Brain microvascular endothelial cell (primary cell): ENCODE measurements around the gene ELMO1.

Source experiments
- DNase-seq: peaks from one replicate; pipeline ENCODE4 v3.0.0-alpha.2; 2020
- H3K27ac ChIP-seq: fragments of 250-450 bp; sonication (Bioruptor Pico); 2 replicates; pipeline ENCODE4 v1.5.1; 2020; ENCODE audit warnings: mild to moderate bottlenecking, moderate library complexity
- H3K27me3 ChIP-seq: fragments of 250-450 bp; sonication (Bioruptor Pico); replicated peaks from 2 replicates; pipeline ENCODE4 v1.5.1; 2020; ENCODE audit warnings: mild to moderate bottlenecking
- H3K36me3 ChIP-seq: fragments of 250-450 bp; sonication (Bioruptor Pico); replicated peaks from 2 replicates; pipeline ENCODE4 v1.5.1; 2020; ENCODE audit warnings: mild to moderate bottlenecking
- H3K4me3 ChIP-seq: 2 replicates; pipeline ENCODE4 v1.5.1; 2011; ENCODE audit warnings: low read depth, mild to moderate bottlenecking, control low read depth, low read length, moderate library complexity
- in situ Hi-C: cut with HindIII; loops from 2 replicates; pipeline ENCODE4 v1.10.0; 2017; ENCODE audit warnings: low sequenced_read_pairs, low pct_ligation_motif_present
- TF ChIP-seq, protein P1 (sequence below): IDR thresholded peaks from 2 replicates; pipeline ENCODE4 v1.5.1; 2011; ENCODE audit warnings: low read depth, mild to moderate bottlenecking, moderate library complexity, low read length, control low read depth, inconsistent platforms; ENCODE audit errors: missing control alignments

ELMO1 gene

DNA sequence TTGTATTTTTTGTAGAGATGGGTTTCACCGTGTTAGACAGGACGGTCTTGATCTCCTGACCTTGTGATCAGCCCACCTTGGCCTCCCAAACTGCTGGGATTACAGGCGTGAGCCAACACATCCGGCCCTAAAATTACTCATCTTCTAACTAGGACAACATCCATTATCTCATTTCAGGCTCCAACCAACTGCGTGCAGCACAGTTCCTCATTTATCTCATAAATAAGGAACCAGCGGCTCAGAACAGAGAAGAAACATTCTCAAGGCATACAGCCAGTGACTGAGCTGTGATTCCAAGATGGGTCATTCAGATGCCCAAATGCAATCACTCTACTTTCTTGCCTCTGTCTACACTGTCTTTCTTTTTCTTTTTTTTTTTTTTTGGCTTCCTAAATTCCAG lies 356.1 kb downstream of the ELMO1 start:
- Histone ChIP-seq H3K27ac (no peak overlapping the region), H3K36me3 (no peaks in the 10 kb centered on the region)
- in situ Hi-C loops: no loop called here

DNA sequence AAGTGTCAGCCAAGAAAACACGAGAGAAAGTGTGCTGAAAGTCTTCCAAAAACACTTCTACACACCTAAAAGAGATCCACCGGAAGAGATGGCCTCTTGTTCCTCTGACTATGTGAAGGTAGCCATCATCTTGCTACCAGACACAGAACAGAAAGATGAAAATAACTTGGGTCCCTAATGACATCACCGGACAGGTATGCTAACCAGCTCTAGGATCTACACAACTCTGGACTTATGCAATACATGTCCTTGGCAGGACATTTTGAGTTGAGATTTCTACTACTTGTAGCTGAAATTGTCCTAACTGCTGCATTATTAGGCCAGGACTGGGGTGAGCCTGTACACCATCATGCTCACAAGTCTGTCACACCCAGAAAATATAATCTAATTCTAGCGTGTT lies 358.7 kb downstream of the ELMO1 start:
- in situ Hi-C loops: no loop called here
- TF ChIP-seq, protein P1, sequence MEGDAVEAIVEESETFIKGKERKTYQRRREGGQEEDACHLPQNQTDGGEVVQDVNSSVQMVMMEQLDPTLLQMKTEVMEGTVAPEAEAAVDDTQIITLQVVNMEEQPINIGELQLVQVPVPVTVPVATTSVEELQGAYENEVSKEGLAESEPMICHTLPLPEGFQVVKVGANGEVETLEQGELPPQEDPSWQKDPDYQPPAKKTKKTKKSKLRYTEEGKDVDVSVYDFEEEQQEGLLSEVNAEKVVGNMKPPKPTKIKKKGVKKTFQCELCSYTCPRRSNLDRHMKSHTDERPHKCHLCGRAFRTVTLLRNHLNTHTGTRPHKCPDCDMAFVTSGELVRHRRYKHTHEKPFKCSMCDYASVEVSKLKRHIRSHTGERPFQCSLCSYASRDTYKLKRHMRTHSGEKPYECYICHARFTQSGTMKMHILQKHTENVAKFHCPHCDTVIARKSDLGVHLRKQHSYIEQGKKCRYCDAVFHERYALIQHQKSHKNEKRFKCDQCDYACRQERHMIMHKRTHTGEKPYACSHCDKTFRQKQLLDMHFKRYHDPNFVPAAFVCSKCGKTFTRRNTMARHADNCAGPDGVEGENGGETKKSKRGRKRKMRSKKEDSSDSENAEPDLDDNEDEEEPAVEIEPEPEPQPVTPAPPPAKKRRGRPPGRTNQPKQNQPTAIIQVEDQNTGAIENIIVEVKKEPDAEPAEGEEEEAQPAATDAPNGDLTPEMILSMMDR: no peak
- H3K27ac ChIP-seq: no peak overlapping the region
- no peak overlapping the region for H3K4me3 ChIP-seq
- H3K36me3 ChIP-seq: no peaks in the 10 kb centered on the region
- no peak for DNase-seq
- H3K27me3 ChIP-seq: no peaks in the 10 kb centered on the region

More for the DNA sequence above, 356.1 kb downstream of the ELMO1 start:
- TF ChIP-seq, protein P1: no peak
- DNase-seq: no peak
- H3K27me3 ChIP-seq: no peaks in the 10 kb centered on the region
- no peak overlapping the region for H3K4me3 ChIP-seq

DNA sequence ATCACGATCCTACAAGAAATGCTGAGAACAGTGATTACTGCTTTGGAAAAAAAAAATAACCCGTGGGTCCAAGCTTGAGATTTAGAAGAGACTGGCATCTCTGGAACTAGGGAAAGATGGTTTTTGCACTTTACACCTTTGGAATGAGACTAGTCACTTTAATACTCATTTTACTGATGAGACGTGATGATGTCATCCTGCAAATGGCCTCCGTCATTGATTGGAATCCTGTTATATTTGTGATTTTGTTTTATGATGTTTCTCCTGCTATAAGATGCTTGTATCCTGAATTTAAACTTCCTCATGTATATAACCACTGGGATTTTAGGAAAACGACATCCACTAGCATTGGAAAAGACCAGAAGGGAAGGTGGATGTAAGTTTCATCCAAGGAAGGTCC lies 363.1 kb downstream of the ELMO1 start:
- TF ChIP-seq, protein P1: no peak
- no peak overlapping the region for H3K27ac ChIP-seq
- DNase-seq: no peak
- no peaks in the 10 kb centered on the region for H3K36me3 ChIP-seq
- in situ Hi-C loops: no loop called here
- no peak overlapping the region for H3K4me3 ChIP-seq
- H3K27me3 ChIP-seq: no peaks in the 10 kb centered on the region

DNA sequence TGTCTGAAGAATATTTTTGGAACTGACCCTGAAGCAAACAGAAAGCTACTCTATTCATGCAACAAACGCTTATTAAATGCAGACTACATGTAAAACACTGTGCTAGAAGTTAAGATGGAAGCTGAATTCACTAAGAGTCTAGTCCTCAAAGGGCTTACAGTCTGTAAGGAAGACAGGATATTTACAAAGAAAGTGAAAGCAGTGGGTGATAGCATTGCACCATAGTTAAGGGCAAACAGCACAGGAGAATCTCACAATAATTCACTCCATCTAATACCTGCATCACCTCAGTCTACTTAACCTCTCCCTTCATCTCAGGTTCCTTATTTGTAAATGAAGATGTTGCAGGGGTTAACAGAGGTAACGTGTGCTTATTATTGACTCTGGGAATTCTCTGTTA lies 364.4 kb downstream of the ELMO1 start:
- Histone ChIP-seq H3K27me3 (no peaks in the 10 kb centered on the region), H3K4me3 (no peak overlapping the region), H3K27ac (no peak overlapping the region), H3K36me3 (no peaks in the 10 kb centered on the region)
- TF ChIP-seq, protein P1: no peak
- in situ Hi-C loops: no loop called here
- DNase-seq: no peak

DNA sequence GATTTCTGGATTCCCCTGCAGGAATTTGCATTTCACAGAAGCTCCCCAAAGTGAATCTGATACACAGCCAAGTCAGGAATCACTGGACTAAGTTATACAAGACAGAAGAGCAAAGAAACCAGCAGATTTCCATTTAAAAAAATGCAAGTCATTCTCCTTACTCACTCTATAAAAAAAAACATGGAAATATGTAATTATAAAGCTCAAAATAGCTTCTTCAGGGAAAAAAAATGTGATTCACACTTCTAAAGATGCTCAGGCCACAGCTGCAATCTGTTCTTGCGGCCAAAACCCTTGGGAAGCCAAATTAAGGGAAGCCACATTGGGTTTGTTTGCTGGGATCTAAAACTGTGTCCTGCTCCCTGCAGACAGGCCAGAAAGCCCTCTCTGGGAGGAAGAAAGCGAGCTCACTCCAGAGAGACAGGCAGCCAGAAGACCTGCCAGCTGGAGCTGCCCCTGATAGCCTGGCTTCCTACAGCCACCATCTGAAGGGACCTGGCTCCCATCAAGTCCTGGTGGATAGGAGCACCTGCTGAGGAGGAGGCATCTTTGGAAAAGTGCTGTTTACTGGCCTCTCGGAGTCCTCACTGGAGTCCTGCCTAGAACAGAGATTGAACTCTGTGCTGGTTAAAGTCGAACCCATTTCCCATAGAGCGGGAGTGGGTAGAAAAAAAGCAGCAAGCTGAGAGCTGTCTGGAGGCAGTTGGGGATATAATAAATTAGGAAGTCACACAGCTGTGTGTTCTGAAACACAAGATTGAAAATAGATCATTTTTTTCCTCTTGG lies 365.2 kb downstream of the ELMO1 start:
- in situ Hi-C loops: no loop called here
- no peaks in the 10 kb centered on the region for H3K36me3 ChIP-seq
- DNase-seq: no peak
- no peak overlapping the region for H3K4me3 ChIP-seq
- no peaks in the 10 kb centered on the region for H3K27me3 ChIP-seq
- TF ChIP-seq, protein P1: no peak
- no peak overlapping the region for H3K27ac ChIP-seq

DNA sequence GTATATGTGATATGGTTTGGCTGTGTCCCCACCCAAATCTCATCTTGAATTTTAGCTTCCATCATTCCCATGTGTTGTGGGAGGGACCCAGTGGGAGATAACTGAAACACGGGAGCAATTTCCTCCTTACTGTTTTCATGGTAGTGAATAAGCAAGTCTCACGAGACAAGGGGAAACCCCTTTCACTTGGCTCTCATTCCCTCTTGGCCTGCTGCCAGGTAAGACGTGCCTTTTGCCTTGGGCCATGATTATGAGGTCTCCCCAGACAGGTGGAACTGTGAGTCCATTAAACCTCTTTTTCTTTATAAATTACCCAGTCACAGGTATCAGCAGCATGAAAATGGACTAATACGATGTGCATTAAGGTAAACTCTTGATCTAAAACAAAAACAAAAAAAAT lies 367.2 kb downstream of the ELMO1 start:
- in situ Hi-C loops: no loop called here
- TF ChIP-seq, protein P1: no peak
- Histone ChIP-seq H3K27ac (no peak overlapping the region), H3K27me3 (no peaks in the 10 kb centered on the region), H3K36me3 (no peaks in the 10 kb centered on the region), H3K4me3 (no peak overlapping the region)
- DNase-seq: no peak
